T-helper 22 cell (primary cell): ENCODE measurements around the gene SEC61B.
"Not testable (repeated sequence)": the region's sequence is repeated elsewhere in the genome, so short reads cannot be mapped to it uniquely, and the experiment has no call there.

Experiments used
- DNase-seq: peaks from one replicate; pipeline ENCODE4 v3.0.0-alpha.2; 2020; ENCODE audit warnings: low read depth

The SEC61B gene

GRCh38 chr9:99192786-99193465 lies 29.2 kb upstream of the SEC61B start:
- no peak for DNase-seq

DNA sequence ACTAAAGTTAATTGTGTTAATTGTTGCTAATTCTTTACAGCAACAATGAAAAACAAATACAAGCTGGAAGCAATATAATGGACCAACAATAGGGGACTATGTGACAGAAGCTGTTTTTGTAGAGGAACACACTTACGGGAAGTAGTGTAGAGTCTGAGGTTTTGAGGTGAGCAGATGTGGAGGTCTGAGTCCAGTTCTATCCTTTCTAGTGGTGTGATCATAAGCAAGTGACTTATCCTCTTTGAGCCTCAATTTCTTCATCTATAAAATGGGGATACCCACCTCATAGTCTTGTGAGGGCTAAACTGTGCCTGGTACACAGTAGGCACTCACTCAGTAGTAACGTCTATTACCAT lies 28.6 kb upstream of the SEC61B start:
- no peak for DNase-seq

- not testable (repeated sequence) for DNase-seq
These were observed 25.6 kb upstream of the SEC61B start for GRCh38 chr9:99196484-99196883.

DNA sequence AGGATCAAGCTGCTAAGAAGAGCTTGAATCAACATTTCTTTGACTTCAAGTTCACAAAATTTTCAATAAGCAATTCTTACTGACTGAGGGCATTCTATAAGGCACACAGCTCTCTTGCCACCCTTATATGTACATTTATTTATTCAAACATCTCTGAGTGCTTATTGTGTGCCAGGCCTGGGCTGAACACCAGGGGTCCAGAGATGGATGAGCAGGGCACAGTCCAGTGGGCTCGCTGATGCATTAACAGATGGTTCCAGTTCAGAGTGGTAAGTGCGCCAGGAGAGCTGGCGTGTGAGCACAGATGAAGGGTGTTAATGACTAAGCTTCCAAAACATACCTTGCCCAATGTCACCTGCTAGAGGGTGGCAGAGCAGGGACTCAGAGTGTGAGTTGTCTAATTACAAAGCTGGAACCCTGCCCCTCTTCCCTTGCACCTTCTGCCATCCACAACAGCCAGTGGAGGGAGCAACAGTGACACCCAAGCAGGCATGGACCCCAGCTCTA lies 24.9 kb upstream of the SEC61B start:
- DNase-seq = no peak

DNA sequence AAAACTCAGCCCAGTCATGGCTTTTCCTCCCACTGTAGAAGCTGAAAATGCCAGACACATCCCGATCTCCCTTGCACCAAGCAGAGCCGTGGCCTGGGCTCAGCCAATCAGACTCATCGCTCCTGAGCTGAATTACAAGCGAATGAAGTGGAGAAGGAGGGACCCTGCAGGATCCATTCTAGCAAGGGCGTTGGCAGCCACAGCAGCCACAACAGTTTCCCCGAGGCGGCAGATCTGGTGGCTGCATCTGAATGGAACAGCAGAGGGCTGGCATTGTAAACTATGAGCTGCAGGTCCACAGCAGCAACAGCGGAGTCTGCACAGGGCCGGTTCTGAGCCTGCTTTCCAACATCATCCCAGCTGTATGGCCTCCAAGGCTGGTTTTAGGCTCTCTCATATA lies 24.1 kb upstream of the SEC61B start:
- DNase-seq = no peak

DNA sequence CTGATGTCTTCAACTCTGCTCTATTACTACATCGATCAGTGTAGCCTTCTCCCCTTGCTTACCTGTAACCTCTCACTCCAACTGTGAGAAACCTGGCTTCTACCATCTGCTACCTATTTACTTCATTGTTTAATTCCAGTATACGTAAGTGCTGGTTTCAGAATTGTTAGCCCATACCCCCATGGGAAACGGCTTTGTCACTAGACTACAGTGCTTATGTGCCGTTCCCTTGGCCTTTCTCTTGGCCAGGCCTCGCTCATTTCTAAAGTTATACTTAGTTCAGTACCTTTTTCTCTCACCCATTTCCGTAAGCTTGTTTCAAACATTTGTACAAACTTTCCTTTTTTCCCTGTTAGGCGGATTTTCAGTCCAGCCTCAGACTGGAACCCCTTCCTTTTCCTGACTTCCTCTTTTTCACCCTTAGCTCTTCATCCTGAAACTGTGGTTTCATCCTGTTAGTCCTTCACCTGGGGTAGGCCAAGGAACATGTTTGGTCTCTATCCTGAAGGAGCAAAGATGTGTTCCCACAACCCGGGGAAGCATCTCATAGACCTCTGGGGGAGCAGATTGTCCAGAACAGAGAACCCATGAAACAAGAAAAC lies 22.0 kb upstream of the SEC61B start:
- no peak for DNase-seq

DNA sequence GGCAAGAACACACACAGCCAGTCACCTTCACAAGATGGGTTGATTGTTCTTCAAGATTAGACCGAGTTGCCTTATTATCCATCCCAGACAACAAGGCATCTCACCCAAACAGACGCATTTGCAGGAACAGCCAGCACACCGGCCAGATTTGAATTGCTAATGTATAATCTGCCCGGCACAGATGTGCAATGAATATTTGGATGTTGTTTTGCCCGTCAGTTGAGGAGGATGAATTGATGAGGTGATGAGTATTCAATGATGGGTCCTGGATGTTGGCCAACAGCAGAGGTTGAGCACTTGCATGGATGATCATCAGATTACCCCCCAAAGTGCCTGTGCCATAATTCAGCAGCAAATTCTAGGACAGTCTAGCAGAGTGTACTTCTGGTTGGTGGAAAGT lies 20.5 kb upstream of the SEC61B start:
- no peak for DNase-seq

DNA sequence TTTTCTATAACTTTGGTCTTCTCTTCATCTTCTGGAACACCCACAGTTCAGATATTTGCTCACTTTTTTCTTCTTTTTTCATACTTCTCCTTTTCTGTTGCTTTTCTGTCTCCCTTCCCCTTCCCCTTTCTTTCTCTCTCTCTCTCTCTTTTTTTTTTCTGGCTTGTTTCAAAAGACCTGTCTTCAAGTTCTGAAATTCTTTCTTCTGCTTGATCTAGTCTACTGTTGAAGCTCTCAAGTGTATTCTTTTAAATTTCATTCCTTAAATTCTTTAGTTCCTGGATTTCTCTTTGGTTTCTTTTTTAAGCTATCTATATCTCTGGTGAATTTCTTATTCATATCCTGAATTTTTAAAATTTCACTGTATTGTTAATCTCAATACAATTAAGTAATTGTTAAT lies 11.5 kb upstream of the SEC61B start:
- DNase-seq = no peak

DNA sequence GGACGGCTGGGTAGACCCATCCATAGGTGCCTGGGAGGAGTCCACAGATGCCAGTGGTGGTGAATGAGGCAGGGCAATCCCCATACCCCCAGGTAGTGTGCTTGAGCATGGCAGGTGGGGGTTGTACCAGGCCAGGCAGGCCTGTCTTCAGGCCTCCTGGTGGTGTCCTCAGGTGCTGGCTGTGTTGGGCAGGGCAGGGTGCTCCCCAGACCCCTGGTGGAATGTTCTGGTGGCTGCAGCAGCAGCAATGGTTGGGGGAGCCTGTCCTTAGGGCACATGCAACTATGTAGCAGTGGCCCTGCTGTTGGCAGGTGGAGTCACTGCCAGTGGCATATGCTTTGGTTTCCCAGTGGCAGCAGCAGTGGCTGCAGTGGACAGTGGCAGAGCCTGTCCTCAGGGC lies 10.3 kb upstream of the SEC61B start:
- no peak for DNase-seq

GRCh38 chr9:99213197-99213596 lies 8.9 kb upstream of the SEC61B start:
- no peak for DNase-seq

- no peak for DNase-seq
These were observed 6.0 kb upstream of the SEC61B start for GRCh38 chr9:99216073-99216472.

- no peak for DNase-seq
These were observed 2.1 kb upstream of the SEC61B start for GRCh38 chr9:99220011-99220410.

DNA sequence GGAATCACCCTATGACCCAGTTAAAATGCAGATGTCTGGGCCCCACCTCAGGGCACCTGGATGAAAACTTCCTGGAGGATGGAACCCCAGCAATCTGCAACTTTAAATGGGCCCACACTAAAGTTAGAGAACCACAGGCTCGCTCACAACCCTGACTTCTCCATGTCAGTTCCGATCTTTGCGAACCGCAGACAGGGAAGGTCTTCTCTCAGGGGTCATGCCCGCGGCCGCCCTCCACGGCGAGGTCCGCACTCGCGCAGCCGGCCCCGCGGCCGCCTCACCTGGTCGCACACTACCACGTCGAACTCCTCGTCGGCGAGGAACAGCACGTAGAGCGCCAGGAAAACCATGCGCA lies 839 bp upstream of the SEC61B start:
- no peak for DNase-seq

DNA sequence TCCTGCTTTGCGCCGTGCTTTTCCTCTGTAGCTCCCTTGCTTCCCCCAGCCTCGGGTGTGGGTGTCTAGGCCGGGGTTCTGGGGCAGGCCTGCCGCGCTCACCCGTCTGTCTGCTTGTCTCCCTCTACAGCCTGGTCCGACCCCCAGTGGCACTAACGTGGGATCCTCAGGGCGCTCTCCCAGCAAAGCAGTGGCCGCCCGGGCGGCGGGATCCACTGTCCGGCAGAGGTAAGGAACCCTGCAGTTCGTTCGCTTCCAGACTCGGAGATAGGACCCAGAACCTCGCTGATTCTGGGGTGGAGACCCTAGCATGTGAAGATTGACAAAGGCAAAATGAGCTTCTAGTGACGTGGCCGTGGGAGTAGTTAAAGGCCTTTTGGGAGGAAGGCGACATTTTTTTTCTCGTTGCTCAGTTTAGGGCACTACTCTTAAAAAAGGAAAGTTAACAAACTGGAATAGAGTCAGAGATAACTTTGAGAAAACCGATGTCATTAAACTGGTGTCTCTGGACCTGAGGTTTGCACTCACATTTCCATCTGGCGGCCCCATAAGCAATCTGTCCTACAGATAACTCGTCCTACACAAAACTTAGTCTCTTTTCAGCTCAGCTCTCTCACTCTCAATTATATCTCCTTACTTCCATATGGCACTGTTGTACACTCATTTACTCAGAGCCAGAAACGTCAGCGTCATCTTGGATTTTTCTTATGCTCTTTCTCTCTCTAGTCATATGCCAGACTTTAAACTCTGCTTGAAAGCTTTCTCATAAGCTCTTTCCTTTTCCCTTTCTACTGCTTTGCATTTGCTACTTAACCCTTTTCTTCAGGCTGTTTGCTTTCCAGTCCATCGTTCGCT lies 561 bp downstream of the SEC61B start:
- DNase-seq = no peak

DNA sequence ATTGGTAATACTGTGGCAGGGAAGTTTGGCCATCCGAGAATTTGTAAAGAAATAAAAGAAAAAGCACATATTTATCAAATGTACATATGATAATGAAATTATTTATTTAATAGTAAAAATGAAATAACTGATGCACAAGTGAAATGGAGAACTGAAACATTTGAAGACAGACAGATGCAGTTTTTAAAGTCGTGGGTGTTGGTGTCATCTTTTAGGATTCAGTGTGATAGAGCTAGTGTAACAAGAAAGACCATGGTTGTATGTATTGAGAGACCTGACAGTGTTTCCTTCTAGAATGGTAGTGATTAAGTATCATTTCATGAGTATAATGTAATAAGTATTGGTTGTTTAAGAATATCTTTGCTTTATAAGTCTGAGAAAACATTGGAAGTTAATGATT lies 2.4 kb downstream of the SEC61B start:
- DNase-seq = no peak

GRCh38 chr9:99226054-99226453 lies 4.0 kb downstream of the SEC61B start:
- no peak for DNase-seq

GRCh38 chr9:99230206-99230605 lies 8.1 kb downstream of the SEC61B start:
- no peak for DNase-seq

- DNase-seq = no peak
These were observed 9.6 kb downstream of the SEC61B start for GRCh38 chr9:99231711-99232110.

GRCh38 chr9:99234618-99235017 lies 12.5 kb downstream of the SEC61B start:
- no peak for DNase-seq

- DNase-seq = no peak
These were observed 13.0 kb downstream of the SEC61B start for GRCh38 chr9:99235069-99235468.

DNA sequence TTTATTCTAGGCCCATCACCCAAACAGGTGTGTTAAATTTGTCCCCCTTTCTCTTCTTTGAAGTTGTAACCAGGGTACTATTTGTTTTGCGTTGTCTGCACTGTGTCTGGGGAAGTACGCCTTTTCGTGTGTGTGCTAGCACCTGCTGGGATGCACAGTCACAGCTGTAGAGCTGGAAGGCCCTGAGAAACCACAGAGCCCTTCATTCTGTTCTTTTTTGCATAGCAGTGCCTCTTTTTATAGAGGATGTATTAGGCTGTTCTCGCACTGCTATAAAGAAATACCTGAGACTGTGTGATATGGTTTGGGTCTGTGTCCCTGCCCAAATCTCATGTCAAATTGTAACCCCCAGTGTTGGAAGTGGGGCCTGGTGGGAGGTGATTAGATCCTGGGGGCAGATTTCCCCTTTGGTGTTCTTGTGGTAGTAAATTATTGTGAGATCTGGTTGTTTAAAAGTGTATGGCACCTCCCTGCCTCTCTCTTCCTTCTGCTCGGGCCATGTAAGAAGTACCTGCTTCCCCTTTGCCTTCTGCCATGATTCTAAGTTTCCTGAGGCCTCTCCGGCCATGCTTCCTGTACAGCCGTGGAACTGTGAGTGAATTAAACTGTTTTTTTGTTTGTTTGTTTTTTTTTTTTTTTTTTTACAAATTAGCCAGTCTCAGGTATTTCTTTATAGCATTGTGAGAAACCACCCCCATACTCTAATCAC lies 14.0 kb downstream of the SEC61B start:
- no peak for DNase-seq

DNA sequence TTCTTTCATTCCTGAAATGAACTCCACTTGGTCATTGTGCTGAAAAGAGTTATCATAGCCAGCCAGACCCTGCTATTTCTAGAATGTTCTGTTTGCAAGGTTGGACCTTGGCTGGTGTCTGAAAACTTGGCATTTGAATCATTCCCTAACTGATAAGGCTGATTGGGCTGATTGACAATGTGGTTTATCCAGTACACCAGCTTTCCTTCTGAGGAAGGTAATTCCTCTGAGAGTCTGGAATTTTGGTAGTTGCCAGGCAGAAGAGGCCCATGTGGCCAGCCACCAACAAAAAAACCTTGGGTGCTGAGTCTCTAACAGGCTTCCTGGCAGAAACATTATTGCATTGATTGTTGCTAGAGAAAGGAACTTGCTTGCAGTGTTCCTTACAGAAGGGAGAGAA lies 15.3 kb downstream of the SEC61B start:
- DNase-seq = no peak

GRCh38 chr9:99237849-99238248 lies 15.8 kb downstream of the SEC61B start:
- not testable (repeated sequence) for DNase-seq
